ENCODE measurements around the gene ADCK1.
"Not testable (repeated sequence)": the region's sequence is repeated elsewhere in the genome, so short reads cannot be mapped to it uniquely, and the experiment has no call there.

The ADCK1 gene, protein sequence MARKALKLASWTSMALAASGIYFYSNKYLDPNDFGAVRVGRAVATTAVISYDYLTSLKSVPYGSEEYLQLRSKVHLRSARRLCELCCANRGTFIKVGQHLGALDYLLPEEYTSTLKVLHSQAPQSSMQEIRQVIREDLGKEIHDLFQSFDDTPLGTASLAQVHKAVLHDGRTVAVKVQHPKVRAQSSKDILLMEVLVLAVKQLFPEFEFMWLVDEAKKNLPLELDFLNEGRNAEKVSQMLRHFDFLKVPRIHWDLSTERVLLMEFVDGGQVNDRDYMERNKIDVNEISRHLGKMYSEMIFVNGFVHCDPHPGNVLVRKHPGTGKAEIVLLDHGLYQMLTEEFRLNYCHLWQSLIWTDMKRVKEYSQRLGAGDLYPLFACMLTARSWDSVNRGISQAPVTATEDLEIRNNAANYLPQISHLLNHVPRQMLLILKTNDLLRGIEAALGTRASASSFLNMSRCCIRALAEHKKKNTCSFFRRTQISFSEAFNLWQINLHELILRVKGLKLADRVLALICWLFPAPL

DNA sequence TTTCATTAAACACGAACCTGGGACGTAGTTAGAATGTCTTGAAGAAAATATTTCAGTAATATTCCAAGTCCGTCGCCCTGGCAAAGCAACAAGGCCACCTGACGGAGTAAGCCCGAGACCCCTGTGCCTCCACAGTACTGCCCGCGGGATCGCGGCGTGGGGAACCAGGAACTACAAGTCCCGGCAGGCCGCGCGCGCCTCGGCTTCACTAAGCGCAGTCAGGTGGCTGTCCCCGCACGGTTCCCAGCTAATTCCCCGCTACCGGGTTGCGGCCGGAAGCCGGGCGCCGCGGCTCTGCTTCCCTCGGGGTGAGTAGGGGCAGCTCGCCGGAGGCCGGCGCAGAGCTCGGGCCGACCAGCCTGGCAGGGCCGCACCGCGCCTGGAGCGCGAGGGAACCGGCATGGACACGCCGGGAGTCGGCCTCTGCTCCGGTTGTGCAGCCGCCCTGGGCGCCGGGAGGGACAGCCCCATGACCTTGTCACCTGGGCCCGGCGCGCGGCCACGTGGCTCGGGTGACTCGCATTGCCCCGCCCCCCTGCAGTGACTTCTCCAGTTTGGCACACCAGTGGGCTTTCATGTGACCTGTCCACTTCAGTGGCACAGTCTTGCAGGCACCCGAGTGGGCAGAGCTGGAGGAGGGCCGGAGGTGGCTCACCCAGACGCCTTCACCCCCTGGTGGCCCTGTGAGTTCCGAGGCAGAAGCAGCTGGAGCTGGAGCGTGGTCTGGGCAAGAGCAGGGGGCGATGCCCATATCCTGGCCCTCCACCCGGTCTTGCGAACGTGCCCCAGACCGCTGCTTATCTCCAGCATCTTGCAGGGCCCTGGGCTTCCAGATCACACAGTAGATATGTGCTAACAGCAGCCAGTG, at the start of gene ADCK1:
Gene ADCK1 (plus strand): TSS at position 247 of the 868 bp plus-strand sequence. CDS start 18,870 bp downstream, outside the sequence.
- peak; percentile 83 for DNase-seq (ENCODE audit: low read depth)

DNA sequence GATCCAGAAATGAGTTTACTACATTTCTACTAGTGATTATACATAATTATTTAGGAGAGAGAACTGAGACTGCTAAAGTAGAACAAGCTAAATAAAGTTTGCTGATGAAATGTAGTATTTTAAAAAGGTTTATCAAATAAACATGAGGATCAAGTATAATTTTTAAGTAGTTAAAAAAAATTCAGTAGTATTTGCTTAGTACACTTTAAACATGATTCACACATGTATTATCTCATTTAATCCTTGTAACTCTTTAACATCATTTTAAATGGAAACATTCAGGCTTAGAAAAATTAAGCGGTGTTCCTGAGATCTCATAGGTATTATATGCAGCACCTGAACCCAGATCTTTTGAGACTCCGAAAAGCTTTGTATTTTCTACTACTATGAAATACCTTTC, 47.6 kb upstream of the ADCK1 start:
- DNase-seq (ENCODE audit: low read depth) = no peak

DNA sequence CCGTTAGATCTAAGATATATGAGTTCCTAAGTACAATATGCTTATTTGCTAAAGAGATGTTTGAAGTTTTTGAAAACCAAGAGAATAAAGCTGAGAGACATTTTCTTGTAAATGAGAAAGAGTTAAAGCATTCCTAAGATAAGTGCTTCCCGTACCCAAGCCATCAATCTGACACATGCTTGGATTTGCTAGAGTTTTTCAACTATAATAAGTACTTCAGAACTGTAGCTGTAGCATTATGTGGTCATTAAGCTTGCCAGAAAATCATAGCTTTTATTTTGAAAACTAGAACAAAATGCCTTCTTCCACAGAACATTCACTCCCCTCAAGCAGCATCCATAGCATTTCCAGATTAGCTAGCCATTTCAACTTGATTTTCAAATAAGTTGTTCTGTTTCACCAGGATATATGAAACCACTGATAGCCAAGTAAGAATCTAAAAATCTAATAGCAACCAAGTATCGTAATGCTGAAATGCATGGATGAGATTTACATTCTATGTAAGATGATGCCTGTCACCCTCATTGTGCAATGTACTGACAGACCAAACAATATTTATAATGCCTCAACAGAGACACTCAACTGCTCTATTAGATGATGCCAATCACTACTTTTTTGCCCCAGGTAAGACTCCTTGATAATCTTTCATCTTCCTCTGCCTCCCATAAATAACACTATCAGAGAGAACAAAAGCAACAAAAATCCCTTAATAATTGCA, 47.0 kb upstream of the ADCK1 start:
- DNase-seq (ENCODE audit: low read depth) = no peak

DNA sequence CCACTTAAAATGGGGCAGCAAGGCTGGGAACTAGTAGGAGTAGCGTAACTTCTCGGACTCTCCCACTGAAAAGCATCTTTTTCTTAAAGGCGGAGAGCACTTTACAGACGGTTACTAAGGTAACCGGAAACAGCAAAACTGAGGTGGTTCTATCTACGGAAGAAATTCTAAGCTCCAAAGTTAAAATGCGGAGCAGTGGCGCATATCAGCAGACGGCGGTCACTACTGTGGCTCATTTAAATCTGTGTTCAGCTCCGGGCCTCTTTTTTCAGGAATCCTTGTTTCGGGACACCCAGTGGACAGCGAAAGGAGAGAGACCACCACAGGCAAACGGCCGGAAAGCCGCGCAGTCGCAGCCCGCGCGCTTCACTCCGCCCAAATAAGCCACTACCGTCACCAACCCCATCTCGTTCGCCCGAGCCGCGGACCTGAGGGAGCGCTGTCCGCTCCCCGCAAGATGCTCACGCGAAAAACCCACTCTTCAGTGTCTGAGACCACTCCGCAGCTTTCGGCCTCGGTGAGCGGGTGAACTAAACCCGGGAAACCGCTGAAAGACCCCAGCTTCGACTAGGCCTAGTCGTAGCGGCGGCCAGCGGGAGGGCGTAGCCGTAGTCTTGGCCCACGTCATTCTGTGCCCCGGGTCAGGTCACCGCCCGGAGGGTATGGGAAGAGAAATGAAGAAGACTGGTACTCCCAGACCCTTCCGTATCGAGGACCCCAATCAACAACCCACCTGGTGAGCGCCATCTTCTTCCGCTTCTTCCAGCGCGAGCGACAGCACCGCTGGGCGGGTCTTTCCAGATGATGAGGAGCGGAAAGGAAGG, 39.3 kb upstream of the ADCK1 start, which contains the start of gene SNW1:
Gene SNW1 (minus strand): TSS at position 776 of the 824 bp plus-strand sequence. CDS start 29 bp downstream, at position 747.
- peak; percentile 86 for DNase-seq (ENCODE audit: low read depth)

DNA sequence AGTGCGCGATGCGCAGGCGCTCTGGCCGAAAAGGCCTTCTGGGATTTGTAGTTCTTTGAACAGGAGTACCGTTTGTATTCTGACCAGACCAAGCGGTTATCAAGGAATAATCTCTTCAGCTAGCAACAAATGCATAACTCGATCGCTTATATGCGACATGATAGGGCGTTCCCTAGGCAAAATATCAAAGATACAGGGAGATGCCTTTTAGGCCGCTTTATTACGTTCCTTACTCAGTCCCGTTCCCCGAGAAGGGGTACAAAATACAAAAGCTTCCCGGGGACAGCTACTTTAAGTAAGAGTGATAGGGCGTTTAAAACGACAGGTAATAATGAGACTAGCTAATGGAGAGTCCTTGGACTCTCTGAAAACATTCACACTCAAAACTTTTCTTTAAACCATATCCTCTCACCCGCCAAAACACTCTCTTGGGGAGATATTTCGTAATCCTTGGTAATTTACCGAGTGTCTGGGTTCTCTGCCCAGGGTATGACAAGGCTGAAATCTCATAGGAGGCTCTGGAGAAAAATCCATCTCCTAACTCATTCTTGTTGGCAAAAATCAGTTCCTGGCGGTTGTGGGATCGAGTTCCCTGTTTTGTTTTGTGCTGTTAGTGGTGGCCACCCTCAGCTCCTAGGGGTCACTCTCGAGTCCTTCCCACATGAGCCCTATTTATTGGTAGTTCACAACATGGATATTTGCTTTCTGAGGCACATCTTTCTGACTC, 38.5 kb upstream of the ADCK1 start:
- no peak for DNase-seq (ENCODE audit: low read depth)

DNA sequence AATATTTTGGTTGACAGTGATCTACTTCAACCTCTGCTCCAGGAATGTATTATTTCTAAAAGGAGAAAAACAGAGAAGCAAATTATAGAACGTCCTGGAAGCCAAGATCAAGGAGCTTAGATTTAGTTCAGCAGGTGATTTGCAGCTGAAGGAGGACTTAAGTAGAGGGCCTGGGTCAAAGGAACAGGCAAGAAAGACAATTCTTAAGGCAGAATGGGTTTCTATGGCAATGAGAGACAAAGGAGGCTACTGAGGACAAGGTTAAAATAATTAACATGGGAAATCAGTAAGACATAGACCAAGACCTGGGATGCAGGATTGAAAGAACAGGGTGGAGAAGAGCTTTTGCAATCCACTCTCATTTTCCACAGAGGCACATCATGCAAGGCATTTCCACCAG, 36.6 kb upstream of the ADCK1 start:
- no peak for DNase-seq (ENCODE audit: low read depth)

DNA sequence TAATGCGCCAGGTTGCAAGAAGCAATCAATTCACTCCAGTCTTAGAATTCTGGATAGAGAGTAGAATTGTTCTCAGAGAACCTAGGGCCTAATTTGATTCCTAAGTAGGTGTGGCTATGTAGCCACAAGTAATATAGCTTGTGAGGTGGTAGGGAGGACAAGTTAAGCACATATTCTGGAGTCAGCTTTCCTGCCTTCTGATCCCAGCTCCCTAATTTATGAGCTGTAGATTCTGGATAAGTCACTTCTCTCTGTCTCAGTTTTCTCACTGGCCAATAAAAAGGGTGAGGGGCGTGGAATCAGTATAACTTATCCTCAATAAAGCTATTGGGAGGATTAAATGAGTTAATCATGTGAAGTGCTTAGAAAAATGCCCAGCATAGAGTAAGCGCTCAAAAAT, 35.9 kb upstream of the ADCK1 start:
- DNase-seq (ENCODE audit: low read depth) = no peak

DNA sequence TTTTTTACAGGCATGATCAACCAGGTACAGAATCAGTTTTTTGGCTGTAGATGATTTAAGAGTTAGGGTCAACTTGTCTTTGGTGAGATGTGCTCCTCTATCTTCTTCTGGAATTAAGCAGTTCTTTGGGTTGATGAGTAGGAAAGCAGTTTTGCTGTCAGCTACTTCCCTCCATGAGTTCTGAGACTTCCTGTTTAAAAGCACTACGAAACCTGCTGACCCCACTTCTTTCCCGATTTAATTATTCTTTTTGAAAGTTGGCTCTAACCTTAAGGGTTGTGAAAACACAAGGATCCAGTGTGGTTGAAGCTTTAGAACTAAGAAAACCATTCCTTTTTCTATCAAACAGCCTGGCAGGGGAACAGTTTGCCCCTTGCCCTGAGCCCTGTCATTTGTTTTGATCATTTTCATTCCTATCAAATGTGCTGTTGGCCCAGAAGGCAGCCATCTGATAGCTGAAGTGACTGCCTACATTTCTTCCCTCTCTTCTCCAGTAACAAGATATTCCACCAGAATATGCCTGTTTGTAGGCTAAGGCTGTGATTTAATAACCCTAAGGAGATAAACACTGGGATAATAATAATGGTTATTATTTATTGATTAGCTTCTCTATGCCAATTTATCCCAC, 31.4 kb upstream of the ADCK1 start:
- not testable (repeated sequence) for DNase-seq (ENCODE audit: low read depth)

DNA sequence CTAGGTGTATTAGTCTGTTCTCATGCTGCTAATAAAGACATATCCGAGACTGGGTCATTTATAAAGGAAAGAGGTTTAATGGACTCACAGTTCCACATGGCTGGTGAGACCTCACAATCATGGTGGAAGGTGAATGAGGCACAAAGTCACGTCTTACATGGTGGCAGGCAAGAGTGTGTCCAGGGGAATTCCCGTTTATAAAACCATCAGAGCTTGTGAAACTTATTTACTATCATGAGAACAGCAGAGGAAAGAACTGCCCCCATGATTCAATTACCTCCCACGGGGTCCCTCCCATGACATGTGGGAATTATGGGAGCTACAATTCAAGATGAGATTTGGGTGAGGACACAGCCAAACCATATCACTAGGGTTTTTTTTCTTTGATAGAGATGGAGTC, 25.9 kb upstream of the ADCK1 start:
- not testable (repeated sequence) for DNase-seq (ENCODE audit: low read depth)

DNA sequence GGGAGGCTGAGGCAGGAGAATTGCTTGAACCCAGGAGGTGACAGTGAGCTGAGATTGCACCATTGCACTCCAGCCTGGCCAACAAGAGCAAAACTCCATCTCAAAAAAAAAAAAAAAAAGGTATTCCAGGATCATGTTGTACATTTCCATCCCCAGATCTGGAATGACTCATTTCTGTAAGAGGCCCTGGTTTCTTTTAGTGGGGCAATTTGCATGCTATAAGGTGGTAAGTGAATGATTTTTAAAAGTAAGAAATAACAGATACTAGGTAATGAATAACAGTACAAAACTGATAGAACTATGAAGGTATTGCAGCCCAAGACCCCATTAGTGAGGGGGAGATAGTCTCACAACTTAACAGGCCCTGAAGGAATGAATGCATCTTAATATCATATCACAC, 17.7 kb upstream of the ADCK1 start:
- no peak for DNase-seq (ENCODE audit: low read depth)

DNA sequence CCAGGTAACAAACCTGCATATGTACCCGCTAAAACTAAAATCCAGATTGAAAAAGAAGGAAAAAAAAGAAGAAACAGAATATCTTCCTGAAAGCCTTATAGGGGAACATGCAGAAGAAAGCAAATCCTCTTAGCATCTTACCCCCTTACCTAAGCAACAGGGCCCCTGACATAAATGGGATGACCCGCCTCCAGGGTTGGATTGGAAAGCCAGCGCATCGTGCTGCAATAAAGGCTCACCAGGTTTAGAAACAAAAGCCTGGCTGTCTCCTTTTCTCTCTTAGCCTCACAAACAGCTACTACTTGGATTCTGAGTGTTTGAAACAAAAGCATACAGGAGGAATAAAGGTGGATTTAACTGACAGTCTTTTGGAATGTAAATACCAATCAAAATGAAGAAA, 13.8 kb upstream of the ADCK1 start:
- DNase-seq (ENCODE audit: low read depth) = no peak

DNA sequence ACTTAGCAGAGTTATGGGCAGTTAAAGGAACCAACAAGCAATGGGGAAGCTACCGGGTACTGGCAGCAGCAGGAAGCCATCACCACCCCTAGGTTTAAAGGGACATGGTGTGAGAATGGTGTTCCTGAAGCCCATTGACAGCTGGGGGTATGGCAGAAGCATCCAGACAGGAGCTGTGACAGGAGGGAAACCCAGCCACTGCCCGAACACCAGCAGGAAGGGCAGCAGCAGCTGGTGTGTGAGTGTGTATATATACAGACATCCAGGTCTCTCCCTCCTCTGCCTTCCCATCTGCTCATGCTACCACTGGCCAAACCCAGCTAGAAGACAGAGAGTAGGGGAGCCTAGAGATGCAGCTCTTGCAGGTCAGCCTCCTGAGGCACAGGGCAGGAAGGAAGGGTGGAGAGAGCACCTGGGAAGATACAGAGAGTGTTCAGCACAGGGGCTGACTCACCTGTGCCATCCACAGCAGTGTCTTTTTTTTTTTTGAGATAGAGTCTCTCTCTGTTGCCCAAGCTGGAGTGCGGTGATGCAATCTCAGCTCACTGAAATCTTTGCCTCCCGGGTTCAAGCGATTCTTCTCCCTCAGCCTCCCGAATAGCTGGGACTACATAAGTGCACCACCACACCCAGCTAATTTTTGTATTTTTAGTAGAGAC, 9.2 kb upstream of the ADCK1 start:
- DNase-seq (ENCODE audit: low read depth) = no peak

DNA sequence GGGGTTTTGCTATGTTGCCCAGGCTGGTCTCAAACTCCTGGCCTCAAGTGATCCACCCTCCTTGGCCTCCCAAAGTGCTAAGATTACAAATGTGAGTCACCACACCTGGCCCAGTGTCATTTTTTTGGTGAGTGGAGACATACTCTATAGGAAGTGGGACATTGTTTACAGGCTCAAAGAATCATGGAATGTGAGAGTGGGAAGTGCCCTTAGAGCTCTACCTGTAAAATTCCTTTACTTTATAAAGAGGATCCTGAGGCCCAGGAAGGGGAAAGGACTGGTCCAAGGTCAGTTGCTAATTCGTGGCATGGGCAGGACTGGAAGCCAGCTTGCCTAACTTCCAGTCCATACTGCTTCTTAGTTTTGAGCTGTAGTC, 8.7 kb upstream of the ADCK1 start:
- no peak for DNase-seq (ENCODE audit: low read depth)

DNA sequence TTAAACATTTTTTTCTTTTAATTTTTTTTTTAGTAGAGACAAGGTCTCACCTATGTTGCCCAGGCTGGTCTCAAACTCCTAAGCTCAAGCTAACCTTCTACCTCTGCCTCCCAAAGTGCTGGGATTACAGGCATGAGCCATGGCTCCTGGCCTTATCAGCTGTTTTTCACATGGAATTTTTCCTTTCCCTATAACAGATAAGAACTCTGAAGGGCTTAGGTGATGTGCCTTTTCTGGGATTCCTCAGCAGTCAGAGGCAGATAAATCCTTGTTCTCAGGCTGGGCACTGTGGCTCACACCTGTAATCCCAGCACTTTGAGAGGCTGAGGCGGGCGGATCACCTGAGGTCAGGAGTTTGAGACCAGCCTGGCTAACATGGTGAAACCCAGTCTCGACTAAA, 6.7 kb upstream of the ADCK1 start:
- not testable (repeated sequence) for DNase-seq (ENCODE audit: low read depth)

DNA sequence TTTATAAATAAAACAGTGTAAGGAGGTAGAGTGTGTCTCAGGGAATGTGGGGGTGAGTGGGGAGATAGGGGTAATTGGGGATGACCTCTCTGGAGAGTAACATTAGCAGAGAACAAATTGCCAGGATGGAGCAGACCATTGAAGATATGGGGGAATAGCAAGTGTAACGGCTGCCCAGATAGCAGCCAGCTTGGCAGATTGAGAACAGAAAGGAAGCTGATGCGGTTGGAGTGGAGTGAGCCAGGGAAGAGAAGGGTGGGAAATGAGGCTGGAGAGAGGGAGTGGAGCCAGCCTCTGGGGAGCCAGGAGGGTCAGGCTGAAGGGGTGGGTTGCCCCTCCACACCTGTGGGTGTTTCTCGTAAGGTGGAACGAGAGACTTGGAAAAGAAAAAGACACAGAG, 5.6 kb upstream of the ADCK1 start:
- DNase-seq (ENCODE audit: low read depth) = no peak

DNA sequence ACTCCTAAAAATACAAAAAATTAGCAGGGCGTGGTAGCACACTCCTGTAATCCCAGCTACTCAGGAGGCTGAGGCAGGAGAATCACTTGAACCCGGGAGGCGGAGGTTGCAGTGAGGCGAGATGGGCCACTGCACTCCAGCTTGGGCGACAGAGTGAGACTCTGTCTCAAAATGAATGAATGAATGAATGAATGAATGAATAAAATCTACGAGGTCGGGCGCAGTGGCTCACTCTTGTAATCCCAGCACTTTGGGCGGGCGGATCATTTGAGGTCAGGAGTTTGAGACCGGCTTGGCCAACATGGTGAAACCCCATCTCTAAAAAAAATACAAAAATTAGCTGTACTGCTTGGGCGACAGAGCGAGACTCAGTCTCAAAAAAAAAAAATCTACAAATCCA, 453 bp upstream of the ADCK1 start:
- not testable (repeated sequence) for DNase-seq (ENCODE audit: low read depth)

DNA sequence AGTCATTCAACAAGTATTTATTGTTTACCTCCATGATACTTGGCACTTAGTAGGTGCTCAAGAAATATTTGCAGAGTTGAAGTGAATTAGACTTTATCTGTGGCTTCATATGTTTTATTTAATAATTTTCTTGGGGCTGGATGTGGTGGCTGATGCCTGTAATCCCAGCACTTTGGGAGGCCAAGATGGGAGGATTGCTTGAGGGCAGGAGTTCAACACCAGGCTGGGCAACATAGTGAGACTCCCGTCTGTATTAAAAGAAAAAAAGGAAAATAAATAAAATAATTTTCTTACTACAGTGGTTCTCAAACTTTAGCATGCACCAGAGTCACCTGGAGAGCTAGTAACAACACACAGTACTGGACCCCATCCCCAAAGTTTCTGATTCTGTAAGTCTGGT, 905 bp downstream of the ADCK1 start:
- no peak for DNase-seq (ENCODE audit: low read depth)

DNA sequence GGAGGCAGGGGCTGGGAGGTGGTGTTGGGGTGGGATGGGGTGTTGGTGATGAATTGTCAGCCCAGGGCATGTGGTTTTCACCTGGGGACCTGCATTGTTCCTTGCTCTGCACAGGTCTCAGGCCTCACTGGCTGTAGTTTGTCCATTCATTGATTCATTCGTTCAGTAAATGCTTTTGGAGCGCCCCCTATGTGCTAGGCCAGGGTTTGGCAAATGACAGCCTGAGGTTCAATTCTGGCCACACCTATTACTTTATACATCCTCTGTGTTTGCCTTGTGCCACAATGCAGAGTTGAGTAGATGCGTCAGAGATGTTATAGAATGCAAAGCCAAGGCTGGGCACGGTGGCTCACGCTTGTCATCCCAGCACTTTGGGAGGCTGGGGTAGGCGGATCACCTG, 4.7 kb downstream of the ADCK1 start:
- peak; percentile 18 for DNase-seq (ENCODE audit: low read depth)

DNA sequence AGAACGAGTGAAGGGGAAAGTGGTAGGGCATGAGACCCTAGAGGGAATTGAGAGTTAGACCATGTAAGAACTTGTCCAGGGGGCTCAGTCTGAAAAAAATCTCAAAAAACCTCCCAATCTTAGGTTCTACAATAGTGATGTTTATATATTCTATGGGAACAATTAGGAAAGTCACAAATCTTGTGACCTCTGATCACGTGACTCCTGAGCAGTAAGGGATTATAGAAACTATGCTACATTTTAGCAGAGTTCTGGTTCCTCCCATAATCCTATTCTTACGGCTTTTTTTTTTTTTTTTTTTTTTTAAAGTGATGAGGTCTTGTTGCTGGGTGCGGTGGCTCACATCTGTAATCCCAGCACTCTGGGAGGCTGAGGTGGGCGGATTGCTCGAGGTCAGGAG, 5.8 kb downstream of the ADCK1 start:
- DNase-seq (ENCODE audit: low read depth) = no peak

DNA sequence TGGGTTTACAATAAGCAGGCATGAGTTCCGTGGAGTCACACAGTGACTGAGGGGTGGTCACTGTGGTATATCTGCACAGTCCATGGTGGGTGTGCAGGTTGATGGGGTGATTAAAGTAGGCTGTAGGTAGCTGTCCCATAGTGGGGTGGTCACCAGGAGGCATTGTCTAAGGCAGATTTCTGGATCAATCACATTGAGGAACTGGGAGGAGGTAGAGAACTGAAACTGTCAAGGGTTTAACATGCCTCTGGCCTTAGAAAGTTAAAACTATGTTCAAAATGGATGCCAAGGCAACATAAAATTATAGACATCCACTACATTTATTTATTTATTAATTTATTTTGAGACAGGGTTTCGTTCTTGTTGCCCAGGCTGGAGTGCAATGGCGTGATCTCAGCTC, 8.3 kb downstream of the ADCK1 start:
- DNase-seq (ENCODE audit: low read depth) = no peak

All from activated T-cell treated with anti-CD3 and anti-CD28 coated beads for 48 hours (primary cell).